Endothelial cell of umbilical vein (primary cell): ENCODE measurements around the gene CHKB.

Source experiments
- CTCF ChIP-seq, 2 donors: IDR thresholded peaks; 1 replicate in 1 of 2; 2 replicates in 1 of 2; pipeline ENCODE4 v1.5.1; 2011; ENCODE audit warnings: low read length in 2 of 2, mild to moderate bottlenecking in 2 of 2, moderate library complexity in 2 of 2, control low read depth in 1 of 2, inconsistent platforms in 1 of 2, low read depth in 1 of 2; ENCODE audit not compliant: insufficient read depth in 1 of 2; ENCODE audit errors: extremely low read depth in 1 of 2
- GATA2 ChIP-seq: IDR thresholded peaks from 2 replicates; pipeline ENCODE4 v1.7.0; 2011; ENCODE audit warnings: low read depth, mild to moderate bottlenecking, moderate library complexity, mixed read lengths, low read length; ENCODE audit not compliant: insufficient read length, insufficient read depth
- MYC ChIP-seq: IDR thresholded peaks from one replicate; pipeline ENCODE4 v1.6.1; 2011; ENCODE audit warnings: mild to moderate bottlenecking, low read depth, low read length
- POLR2A ChIP-seq: IDR thresholded peaks from 2 replicates; pipeline ENCODE4 v1.6.1; 2012; ENCODE audit warnings: low read depth, mild to moderate bottlenecking, control low read depth, low read length

- no peak for TF ChIP-seq POLR2A
- TF ChIP-seq CTCF (IDR thresholded peaks at IDR 0.05; ENCODE audit: extremely low read depth in 1 of 2, insufficient read depth in 1 of 2, low read depth in 1 of 2, low read length in 2 of 2) = no peak
- TF ChIP-seq GATA2 = no peak
- TF ChIP-seq MYC = no peak
Measured at GRCh38 chr22:50568626-50569025, 14.0 kb downstream of the CHKB start.
